GM18526 (cell line): ENCODE measurements around the gene NOC2L.

Source experiments
- POLR2A ChIP-seq: IDR thresholded peaks from 3 replicates; pipeline ENCODE4 v1.6.1; 2011; ENCODE audit not compliant: insufficient read length; ENCODE audit errors: extremely low read depth

NOC2L gene

DNA sequence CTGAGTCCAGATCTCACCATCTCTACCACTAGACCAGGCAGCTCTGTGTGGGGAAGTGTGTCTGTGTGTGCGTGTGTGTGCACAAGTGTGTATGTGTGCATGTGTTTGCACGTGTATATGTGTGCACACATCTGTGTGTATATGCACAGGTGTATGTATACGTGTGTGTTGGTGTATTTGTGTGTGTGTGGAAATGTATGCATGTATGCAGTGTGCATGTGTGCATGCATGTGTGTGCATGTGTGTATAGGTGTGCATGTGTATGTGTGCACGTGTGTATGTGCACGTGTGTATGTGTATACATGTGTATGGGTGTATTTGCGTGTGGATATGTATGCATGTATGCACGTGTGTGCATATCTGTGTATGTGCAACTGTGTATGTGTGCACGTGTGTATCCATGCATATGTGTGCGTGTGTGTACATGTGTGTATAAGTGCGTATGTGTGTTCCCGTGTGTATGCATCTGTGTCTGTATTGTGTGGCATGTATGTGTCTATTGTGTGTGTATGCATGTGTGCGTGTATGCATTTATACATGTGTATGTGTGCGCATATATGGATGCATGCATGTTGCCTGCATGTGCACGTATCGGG lies 10.3 kb upstream of the NOC2L start:
- no peak for TF ChIP-seq POLR2A

GRCh38 chr1:967466-968343 lies 8.6 kb upstream of the NOC2L start:
- TF ChIP-seq POLR2A, result no peak

GRCh38 chr1:966704-967300 lies 7.7 kb upstream of the NOC2L start:
- peak; percentile 33 for TF ChIP-seq POLR2A

DNA sequence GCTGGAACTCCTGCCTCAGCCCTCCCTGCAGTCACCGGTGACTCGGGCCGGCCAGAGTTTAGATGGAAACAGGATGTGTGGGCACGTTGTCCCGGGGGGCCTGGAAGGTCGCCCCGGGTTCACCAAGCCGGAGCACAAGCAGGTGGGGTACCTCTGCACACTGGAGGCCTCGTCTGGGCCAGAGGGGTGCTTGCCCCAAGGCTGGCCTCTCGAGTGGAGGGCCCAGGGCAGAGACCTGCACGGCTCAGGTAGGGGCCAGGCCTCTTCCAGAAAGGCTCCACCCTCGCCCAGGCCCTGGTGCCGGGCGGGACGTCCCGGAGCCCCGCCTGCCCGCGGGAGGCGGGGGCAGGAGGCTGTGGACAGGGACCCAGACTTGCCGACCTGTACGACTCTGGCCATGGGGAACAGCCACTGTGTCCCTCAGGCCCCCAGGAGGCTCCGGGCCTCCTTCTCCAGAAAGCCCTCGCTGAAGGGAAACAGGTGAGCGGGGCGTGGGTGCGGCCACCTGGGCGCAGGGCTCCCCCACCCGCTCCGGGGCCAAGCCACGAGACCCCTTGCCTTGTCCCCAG lies 7.2 kb upstream of the NOC2L start, which contains the start of gene PLEKHN1:
Gene PLEKHN1 (plus strand): TSS at position 348 of the 569 bp plus-strand sequence. CDS start 50 bp downstream, at position 398.
- no peak for TF ChIP-seq POLR2A

GRCh38 chr1:965526-966134 lies 6.6 kb upstream of the NOC2L start:
- TF ChIP-seq POLR2A, result no peak

- no peak for TF ChIP-seq POLR2A
Measured at GRCh38 chr1:964691-965525, 5.9 kb upstream of the NOC2L start.

DNA sequence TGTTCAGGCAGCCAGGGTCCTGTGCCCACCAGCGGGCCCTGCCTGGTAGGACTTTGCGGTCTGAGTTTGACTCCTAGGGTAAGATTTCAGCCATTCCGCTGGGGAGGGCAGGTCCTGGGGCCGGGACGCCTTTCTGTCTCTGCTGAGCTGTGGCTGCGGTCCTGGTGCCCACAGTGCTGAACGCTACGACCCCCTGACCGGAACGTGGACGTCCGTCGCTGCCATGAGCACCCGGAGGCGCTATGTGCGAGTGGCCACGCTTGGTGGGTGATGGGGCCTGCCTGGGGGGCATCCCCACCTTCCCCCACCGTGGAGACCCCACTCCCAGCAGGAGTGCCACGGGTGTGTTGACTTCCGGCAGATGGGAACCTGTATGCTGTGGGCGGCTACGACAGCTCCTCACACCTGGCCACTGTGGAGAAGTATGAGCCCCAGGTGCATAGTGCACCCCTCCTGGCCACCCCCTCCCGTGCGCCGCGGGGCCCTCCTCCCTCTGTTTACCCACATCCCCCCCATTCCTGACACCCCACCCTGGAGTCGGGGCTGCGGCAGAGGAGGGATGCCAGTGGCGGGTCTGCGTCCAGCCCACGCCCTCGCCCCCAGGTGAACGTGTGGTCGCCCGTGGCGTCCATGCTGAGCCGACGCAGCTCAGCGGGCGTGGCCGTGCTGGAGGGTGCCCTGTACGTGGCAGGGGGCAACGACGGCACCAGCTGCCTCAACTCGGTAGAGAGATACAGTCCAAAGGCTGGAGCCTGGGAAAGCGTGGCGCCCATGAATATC lies 4.9 kb upstream of the NOC2L start:
- no peak for TF ChIP-seq POLR2A

DNA sequence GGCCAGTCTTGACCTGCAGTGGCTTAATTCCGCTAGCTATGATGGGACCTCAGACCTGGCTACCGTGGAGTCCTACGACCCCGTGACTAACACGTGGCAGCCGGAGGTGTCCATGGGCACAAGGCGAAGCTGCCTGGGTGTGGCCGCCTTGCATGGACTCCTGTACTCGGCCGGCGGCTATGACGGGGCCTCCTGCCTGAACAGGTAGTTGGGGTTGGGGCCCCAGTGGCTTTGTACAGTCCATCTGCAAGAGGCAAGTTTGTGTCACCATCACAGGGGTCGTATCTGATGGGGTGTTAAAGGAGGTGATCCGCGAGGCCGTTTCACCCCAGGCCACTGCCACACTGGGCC lies 4.2 kb upstream of the NOC2L start:
- TF ChIP-seq POLR2A, result no peak

DNA sequence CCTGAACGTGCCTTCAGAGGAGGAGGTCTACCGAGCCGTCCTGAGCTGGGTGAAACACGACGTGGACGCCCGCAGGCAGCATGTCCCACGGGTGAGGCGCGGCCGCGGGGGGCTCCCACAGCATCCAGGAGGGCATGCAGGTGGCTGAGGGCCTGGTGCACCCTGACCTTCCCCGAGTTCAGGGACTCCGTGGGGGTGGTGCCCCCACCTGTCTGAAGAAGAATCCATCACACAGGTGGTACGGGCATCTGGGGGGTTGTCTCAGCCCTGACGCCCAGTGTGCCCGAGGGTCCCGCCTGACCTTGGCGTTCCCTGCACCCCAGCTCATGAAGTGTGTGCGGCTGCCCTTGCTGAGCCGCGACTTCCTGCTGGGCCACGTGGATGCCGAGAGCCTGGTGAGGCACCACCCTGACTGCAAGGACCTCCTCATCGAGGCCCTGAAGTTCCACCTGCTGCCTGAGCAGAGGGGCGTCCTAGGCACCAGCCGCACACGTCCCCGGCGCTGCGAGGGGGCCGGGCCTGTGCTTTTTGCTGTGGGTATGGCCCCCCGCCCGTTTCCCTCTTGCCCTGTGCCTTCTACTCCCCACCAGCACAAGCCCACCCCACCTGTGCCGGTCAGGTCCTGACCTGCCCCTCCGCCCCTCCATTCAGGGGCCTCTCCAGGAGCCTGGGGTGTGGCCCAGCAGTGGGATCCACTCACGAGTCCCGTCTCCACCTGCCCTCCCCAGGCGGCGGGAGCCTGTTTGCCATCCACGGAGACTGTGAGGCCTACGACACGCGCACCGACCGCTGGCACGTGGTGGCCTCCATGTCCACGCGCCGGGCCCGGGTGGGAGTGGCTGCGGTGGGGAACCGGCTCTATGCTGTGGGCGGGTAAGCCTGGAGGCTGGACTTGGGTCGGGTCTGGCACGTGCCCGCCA lies 3.6 kb upstream of the NOC2L start:
- TF ChIP-seq POLR2A, result no peak

DNA sequence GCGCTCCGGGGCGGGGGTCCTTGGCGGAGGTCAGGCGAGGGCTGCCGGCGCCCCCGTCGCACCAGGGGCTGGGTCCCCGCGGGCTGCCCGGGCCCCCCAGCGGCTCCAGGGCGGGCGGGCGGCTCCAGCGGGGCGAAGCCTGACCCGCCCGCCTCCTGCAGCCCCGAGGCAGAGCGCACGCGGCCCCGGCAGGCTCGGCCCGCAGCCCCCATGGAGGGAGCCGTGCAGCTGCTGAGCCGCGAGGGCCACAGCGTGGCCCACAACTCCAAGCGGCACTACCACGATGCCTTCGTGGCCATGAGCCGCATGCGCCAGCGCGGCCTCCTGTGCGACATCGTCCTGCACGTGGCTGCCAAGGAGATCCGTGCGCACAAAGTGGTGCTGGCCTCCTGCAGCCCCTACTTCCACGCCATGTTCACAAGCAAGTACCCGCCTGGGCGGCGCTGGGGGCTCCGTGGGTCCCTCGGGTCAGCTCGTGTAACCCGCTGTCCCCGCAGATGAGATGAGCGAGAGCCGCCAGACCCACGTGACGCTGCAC lies 2.1 kb upstream of the NOC2L start:
- no peak for TF ChIP-seq POLR2A

DNA sequence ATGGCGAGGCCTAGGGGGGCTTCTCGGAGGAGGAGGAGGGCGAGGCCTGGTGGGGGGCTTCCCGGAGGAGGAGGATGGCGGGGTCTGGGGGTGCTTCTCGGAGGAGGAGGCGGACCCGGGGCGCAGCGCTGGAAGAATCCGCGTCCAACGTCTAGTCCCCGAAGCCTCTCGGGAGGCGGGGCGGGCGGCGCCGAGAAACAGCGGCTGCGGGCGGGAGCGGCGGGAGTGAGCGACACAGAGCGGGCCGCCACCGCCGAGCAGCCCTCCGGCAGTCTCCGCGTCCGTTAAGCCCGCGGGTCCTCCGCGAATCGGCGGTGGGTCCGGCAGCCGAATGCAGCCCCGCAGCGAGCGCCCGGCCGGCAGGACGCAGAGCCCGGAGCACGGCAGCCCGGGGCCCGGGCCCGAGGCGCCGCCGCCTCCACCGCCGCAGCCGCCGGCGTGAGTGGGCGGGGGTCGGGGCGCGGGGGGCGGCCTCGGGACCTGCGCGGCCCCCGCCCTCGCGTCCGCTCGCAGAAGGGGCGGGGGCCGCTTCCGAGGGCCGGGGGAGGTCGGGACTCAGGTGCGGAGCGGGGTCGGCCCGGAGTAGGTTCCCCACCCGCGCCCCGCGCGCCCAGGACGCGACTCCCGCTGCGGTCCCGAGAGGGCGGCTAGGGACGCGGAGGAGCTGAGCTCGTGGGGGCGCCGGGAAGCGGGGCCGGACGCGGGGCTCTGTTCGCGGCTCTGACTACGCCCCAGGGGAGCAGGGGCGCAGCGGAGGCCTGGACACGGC lies 1.5 kb upstream of the NOC2L start, which contains the start of gene KLHL17:
Gene KLHL17 (plus strand): TSS at position 222 of the 769 bp plus-strand sequence. CDS start 110 bp downstream, at position 332.
- TF ChIP-seq POLR2A, result no peak
